ENCODE measurements around the gene NRK.
"Not testable (repeated sequence)": the region's sequence is repeated elsewhere in the genome, so short reads cannot be mapped to it uniquely, and the experiment has no call there.

NRK gene

GRCh38 chrX:105822138-105823091 lies at the start of gene NRK:
NRK (plus strand) TSS chrX:105822539; CDS start chrX:105822846, 307 bp downstream.
- DNase-seq, result no peak

- no peak for DNase-seq
These were observed 48.5 kb upstream of the NRK start for GRCh38 chrX:105773801-105774200.

- no peak for DNase-seq
These were observed 46.7 kb upstream of the NRK start for GRCh38 chrX:105775679-105776078.

GRCh38 chrX:105781804-105782203 lies 40.5 kb upstream of the NRK start:
- DNase-seq, result no peak

- DNase-seq, result not testable (repeated sequence)
These were observed 25.5 kb upstream of the NRK start for GRCh38 chrX:105796877-105797276.

GRCh38 chrX:105803891-105804290 lies 18.4 kb upstream of the NRK start:
- no peak for DNase-seq

- DNase-seq, result not testable (repeated sequence)
These were observed 16.7 kb upstream of the NRK start for GRCh38 chrX:105805655-105806054.

GRCh38 chrX:105816517-105816916 lies 5.8 kb upstream of the NRK start:
- DNase-seq, result no peak

- DNase-seq, result no peak
These were observed 2.1 kb upstream of the NRK start for GRCh38 chrX:105820247-105820646.

- DNase-seq, result no peak
These were observed 743 bp upstream of the NRK start for GRCh38 chrX:105821471-105822121.

- no peak for DNase-seq
These were observed 735 bp downstream of the NRK start for GRCh38 chrX:105823092-105823455.

- DNase-seq, result no peak
These were observed 6.7 kb downstream of the NRK start for GRCh38 chrX:105829011-105829410.

- peak in 28 of 56 donors; percentile 0 to 61 (median 13) for DNase-seq
These were observed 14.9 kb downstream of the NRK start for GRCh38 chrX:105837232-105837631.

- no peak for DNase-seq
These were observed 23.3 kb downstream of the NRK start for GRCh38 chrX:105845631-105846030.

GRCh38 chrX:105850100-105850499 lies 27.8 kb downstream of the NRK start:
- not testable (repeated sequence) for DNase-seq

GRCh38 chrX:105865709-105866108 lies 43.4 kb downstream of the NRK start:
- no peak for DNase-seq

- no peak for DNase-seq
These were observed 47.4 kb downstream of the NRK start for GRCh38 chrX:105869701-105870100.

- no peak for DNase-seq
These were observed 48.1 kb downstream of the NRK start for GRCh38 chrX:105870445-105870844.

GRCh38 chrX:105872941-105873340 lies 50.6 kb downstream of the NRK start:
- no peak for DNase-seq

- DNase-seq, result no peak
These were observed 52.5 kb downstream of the NRK start for GRCh38 chrX:105874790-105875189.

- no peak for DNase-seq
These were observed 54.3 kb downstream of the NRK start for GRCh38 chrX:105876658-105877057.

GRCh38 chrX:105880491-105880890 lies 58.2 kb downstream of the NRK start:
- DNase-seq, result no peak
